Keratinocyte (primary cell): ENCODE measurements around the gene ACD. TPM values are rescaled to one million over a fixed set of nuclear protein-coding genes. Genes with fewer than 3 reads are reported as not detected.

Experiments
- DNase-seq: peaks from one replicate; pipeline ENCODE4 v3.0.0-alpha.2; 2011; ENCODE audit warnings: low read depth, missing footprints, low spot score
- FAIRE-seq: peaks from 2 replicates; lab custom pipeline; 2011; peaks lifted over from hg19 to GRCh38; lab: Jason Lieb, UNC
- H2AFZ ChIP-seq: 2 replicates; pipeline ENCODE4 v1.6.0; 2012; ENCODE audit warnings: low read length, control low read depth, inconsistent platforms; ENCODE audit not compliant: control insufficient read depth
- H3K27ac ChIP-seq: 2 replicates; pipeline ENCODE4 v1.5.1; 2011; ENCODE audit warnings: low read length; ENCODE audit not compliant: control insufficient read depth, insufficient read depth
- H3K27me3 ChIP-seq: 3 replicates; pipeline ENCODE4 v1.6.0; 2011; ENCODE audit warnings: low read length; ENCODE audit not compliant: control insufficient read depth, insufficient read depth; ENCODE audit errors: extremely low read depth
- H3K36me3 ChIP-seq, 2 experiments: 2 replicates in 1 of 2; 3 replicates in 1 of 2; pipeline ENCODE4 v1.5.1; 2011; ENCODE audit warnings: low read length in 2 of 2, mild to moderate bottlenecking in 1 of 2; ENCODE audit not compliant: control insufficient read depth in 2 of 2, insufficient read depth in 2 of 2; ENCODE audit errors: extremely low read depth in 1 of 2
- H3K4me1 ChIP-seq: 3 replicates; pipeline ENCODE4 v1.5.1; 2011; ENCODE audit warnings: low read length; ENCODE audit not compliant: control insufficient read depth, insufficient read depth; ENCODE audit errors: extremely low read depth
- H3K4me2 ChIP-seq: 3 replicates; pipeline ENCODE4 v1.6.0; 2011; ENCODE audit warnings: low read depth, low read length; ENCODE audit not compliant: control insufficient read depth, insufficient read depth; ENCODE audit errors: extremely low read depth
- H3K4me3 ChIP-seq, 3 experiments: fragments of 200-600 bp in 1 of 3; sonication (generic) in 1 of 3; 2 replicates in 2 of 3; 3 replicates in 1 of 3; pipeline ENCODE4 v1.5.1; 2011 to 2016; ENCODE audit warnings: low read length in 3 of 3, mild to moderate bottlenecking in 3 of 3, control low read depth in 2 of 3, inconsistent platforms in 1 of 3, low read depth in 1 of 3, mixed read lengths in 1 of 3, mixed run types in 1 of 3, moderate library complexity in 1 of 3; ENCODE audit not compliant: control insufficient read depth in 2 of 3, insufficient read depth in 2 of 3; ENCODE audit errors: extremely low read depth in 1 of 3
- H3K79me2 ChIP-seq: 2 replicates; pipeline ENCODE4 v1.6.0; 2012; ENCODE audit warnings: low read length; ENCODE audit not compliant: control insufficient read depth, insufficient read depth
- H3K9ac ChIP-seq: 3 replicates; pipeline ENCODE4 v1.6.0; 2011; ENCODE audit warnings: low read length; ENCODE audit not compliant: control insufficient read depth, insufficient read depth; ENCODE audit errors: extremely low read depth
- H3K9me1 ChIP-seq: 3 replicates; pipeline ENCODE4 v1.6.0; 2011; ENCODE audit warnings: low read length; ENCODE audit not compliant: control insufficient read depth, insufficient read depth; ENCODE audit errors: extremely low read depth
- H3K9me3 ChIP-seq: 2 replicates; pipeline ENCODE4 v1.5.1; 2012; ENCODE audit warnings: low read depth, low read length; ENCODE audit not compliant: control insufficient read depth
- H4K20me1 ChIP-seq: 3 replicates; pipeline ENCODE4 v1.6.0; 2011; ENCODE audit warnings: low read length; ENCODE audit not compliant: control insufficient read depth, insufficient read depth; ENCODE audit errors: extremely low read depth
- CTCF ChIP-seq, 3 experiments: IDR thresholded peaks in 1 of 3; conservative IDR thresholded peaks in 1 of 3; optimal IDR thresholded peaks in 1 of 3; 2 replicates in 2 of 3; 3 replicates in 1 of 3; pipeline versions ENCODE3 to v1.5.1; 2011; ENCODE audit warnings: low read length in 3 of 3, mild to moderate bottlenecking in 3 of 3, moderate library complexity in 2 of 3, control low read depth in 1 of 3, inconsistent platforms in 1 of 3; ENCODE audit not compliant: insufficient read depth in 2 of 3; ENCODE audit errors: extremely low read depth in 1 of 3
- EZH2 ChIP-seq: IDR thresholded peaks from one replicate; pipeline ENCODE4 v1.6.1; 2012; ENCODE audit warnings: inconsistent platforms, mild to moderate bottlenecking, low read length, moderate library complexity
- dilution Hi-C: fragments of 300-500 bp; cut with MboI; formaldehyde crosslinking; loops from one replicate; pipeline ENCODE4 v1.7.0; 2020; ENCODE audit warnings: low sequenced_read_pairs; ENCODE audit not compliant: extremely low pct_ligation_motif_present
- polyA plus RNA-seq, 5 experiments: library from polyadenylated mRNA; depleted of rRNA in 3 of 5; stranded (reverse) in 3 of 5; stranded (forward) in 1 of 5; unstranded in 1 of 5; fragments of >200 nt; gene quantifications; 1 replicate in 1 of 5; 2 replicates in 3 of 5; 3 replicates in 1 of 5; pipeline versions ENCODE4 v1.2.1 to v1.2.3, GENCODE V29; 2011 to 2012; ENCODE audit warnings: missing spikeins in 2 of 5, low read depth in 1 of 5, low replicate concordance in 1 of 5

Gene ACD
- polyA plus RNA-seq, 1 donor (not counting 4 experiments of a cell fraction or from before 2014, with no cell fraction given) = 12.9 TPM

GRCh38 chr16:67703626-67704025 lies 43.6 kb upstream of the ACD start:
- no peak for FAIRE-seq
- Histone ChIP-seq H4K20me1 (no peaks in the 10 kb centered on the region), H2AFZ (no peak overlapping the region), H3K4me1 (peaks cover 5% of the 10 kb centered on the region), H3K9me1 (peaks cover 3% of the 10 kb centered on the region), H3K36me3 (peaks cover 0 to 4% of the 10 kb centered on the region in 2 experiments), H3K27ac (no peak overlapping the region), H3K4me3 (no peak overlapping the region), H3K4me2 (no peak overlapping the region), H3K27me3 (no peaks in the 10 kb centered on the region), H3K9me3 (no peaks in the 10 kb centered on the region), H3K79me2 (peaks cover 59% of the 10 kb centered on the region), H3K9ac (no peak overlapping the region)
- no peak for DNase-seq
- TF ChIP-seq EZH2 (no peak), CTCF (optimal IDR thresholded peaks at IDR 0.05 in 1 of 3, IDR thresholded peaks at IDR 0.05 in 1 of 3, conservative IDR thresholded peaks at IDR 0.05 in 1 of 3; ENCODE audit: extremely low read depth in 1 of 3, insufficient read depth in 2 of 3, low read length in 3 of 3) (no peak)
- dilution Hi-C loops = no loop called here

- Histone ChIP-seq H3K9me1 (peaks cover under 1% of the 10 kb centered on the region), H3K4me3 (no peak overlapping the region), H3K79me2 (peaks cover 58% of the 10 kb centered on the region), H3K27ac (no peak overlapping the region), H3K27me3 (no peaks in the 10 kb centered on the region), H3K4me1 (peaks cover 6% of the 10 kb centered on the region), H3K9ac (no peak overlapping the region), H3K36me3 (peaks cover 3 to 6% of the 10 kb centered on the region in 2 experiments), H2AFZ (no peak overlapping the region), H4K20me1 (peaks cover 3% of the 10 kb centered on the region), H3K9me3 (no peaks in the 10 kb centered on the region), H3K4me2 (no peak overlapping the region)
- no peak for TF ChIP-seq EZH2
- no peak for TF ChIP-seq CTCF (optimal IDR thresholded peaks at IDR 0.05 in 1 of 3, IDR thresholded peaks at IDR 0.05 in 1 of 3, conservative IDR thresholded peaks at IDR 0.05 in 1 of 3; ENCODE audit: extremely low read depth in 1 of 3, insufficient read depth in 2 of 3, low read length in 3 of 3)
- no peak for DNase-seq
- no peak for FAIRE-seq
- dilution Hi-C loops = no loop called here
Observed at GRCh38 chr16:67702130-67702529, 42.1 kb upstream of the ACD start.
